Activated naive CD8-positive, alpha-beta T cell treated with anti-CD3 and anti-CD28 coated beads, Interleukin-2, amount 50 U/mL, for 16 hours (primary cell): ENCODE measurements around the gene HIVEP3.

Experiments
- DNase-seq: peaks from one replicate; pipeline ENCODE4 v3.0.0-alpha.2; 2020; ENCODE audit warnings: low read depth, low spot score

Gene HIVEP3

DNA sequence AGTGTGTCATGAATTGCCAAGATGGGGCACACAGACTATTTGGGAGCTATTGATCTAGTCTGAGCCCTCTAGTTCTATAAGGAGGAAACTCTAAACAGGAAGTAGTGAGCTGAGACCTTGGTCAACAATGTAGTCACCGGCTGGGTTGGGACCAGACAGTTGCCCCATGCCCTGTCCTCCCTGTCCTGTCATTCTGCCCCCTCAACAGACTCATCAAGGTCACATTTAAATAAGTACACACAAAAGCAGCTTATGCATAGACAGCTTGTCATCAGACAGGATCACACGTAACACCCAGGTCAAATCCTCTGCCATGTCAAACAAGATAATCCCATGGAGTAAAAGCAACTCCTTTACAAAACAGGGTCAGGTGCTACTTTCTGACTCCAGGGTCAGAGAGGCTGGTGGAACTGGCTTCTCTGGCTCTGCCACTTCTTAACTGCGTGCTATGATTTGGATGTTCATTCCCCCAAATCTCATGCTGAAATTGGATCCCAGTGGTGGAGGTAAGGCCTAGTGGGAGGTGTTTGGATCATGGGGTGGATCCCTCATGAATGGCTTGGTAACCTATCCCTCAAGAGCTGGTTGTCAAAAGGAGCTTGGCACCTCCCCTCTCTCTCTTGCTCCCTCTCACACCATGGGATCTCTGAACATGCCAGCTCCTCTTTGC, 128.9 kb downstream of the HIVEP3 start:
- DNase-seq: no peak

DNA sequence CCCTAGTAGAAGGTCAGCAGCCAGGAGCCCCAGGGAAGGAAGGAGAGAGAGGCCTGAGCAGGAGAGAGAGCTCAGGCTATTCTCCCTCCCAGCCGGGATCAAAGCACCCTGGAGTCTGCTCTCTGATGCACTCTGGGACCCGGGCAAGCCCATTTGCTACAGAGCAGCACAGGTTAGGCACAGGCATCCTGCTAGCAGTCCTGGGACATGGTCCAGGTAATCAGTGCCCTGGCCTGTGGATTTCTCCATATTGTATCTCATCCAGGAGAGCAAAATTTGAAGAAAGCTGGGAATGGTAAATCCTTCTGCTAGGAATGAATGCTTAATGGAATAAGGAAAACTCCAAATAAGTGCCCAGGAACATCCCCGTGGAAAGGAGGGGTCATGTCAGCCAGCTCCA, 130.3 kb downstream of the HIVEP3 start:
- DNase-seq: no peak

DNA sequence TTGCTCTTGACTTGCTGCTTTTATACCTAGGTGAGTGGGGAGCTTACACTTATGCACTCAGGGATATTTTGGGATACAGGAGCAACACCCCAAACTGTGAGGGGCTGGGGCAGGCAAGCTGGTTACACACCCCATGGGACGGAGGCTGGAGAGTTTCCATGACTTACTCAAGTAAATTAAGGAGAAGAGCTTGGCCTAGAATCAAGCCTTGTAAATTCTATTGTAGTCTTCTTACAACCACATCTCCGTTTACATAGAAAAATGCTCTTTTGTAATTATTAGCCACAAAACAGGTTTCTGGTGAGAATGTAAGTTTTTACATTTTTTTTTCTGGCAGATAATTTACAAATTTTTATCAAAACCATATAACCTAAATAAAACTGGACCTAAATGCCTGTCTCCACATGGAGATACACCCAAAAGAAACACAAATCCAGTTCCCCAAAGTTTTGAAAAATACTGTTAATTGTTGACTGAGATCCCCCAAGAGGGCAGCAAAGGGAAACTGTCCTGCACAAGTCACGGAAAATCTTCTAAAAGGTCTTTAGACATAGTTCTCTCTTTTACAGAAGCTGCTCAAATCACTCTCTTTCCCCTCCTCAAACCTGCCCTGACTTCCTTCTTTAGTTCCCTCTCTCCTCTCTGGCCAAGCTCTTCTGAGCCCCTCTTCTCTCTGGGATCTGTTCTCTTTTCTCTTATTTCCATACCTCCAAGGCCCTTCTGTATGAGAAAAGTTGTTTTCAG, 134.0 kb downstream of the HIVEP3 start:
- no peak for DNase-seq

DNA sequence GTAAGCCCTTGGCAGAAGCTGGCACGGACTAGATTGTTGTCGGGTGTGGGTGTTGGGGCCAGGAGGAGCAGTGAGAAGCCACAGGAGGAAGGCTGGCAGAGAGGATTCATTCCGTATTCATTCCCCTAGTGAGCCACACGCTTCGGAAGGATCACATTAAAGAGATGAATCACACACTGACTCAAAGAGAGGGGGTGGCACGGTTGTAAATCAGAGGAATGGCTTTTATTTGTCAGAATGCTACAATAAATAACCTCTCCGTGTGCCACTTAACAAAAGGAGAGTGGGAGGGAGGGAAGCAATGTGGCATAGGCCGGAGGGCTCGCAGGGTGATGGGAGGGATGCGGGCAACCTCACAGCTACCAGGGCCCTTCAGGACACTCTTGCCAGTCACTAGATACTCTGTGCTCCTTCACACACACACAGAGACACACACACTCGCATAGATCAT, 135.5 kb downstream of the HIVEP3 start:
- DNase-seq: no peak

DNA sequence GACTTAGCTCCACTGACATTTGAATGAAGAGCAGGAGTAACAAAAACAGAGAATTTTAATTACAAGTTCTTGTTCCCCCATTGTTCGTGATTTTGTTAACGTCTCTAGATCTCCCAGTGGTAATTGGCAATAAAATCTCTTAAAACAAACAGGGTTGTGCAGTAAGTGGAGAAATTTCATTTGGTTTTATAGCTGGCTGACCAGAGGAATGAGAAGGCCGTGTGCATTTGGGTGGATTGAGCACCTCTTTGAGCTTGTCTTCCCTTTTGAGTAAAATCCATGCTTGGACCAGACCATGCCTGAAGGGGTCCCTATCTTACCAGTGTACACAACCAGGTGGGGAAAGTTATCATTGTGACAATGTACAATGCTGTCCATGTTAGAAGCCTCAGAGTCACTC, 137.8 kb downstream of the HIVEP3 start:
- no peak for DNase-seq

DNA sequence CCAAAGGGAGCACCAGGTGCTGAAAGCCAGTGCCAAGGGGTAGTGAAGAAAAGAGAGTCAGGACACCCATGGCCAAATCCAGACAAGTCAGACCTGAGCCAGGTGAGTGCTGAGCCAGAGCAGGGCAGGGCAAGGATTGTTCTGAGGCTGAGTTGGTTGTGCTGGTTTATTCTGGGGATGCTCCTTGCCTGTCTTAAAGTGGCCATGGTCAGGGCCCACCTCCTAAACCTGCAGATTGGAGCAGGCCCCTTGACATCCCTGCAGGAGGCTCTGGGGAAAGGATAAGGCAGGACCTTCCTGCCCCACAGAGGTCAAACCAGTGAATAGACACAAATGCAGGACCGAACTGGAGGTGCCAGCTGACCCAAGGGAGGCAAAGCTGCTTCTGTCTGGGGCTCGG, 138.4 kb downstream of the HIVEP3 start:
- no peak for DNase-seq

DNA sequence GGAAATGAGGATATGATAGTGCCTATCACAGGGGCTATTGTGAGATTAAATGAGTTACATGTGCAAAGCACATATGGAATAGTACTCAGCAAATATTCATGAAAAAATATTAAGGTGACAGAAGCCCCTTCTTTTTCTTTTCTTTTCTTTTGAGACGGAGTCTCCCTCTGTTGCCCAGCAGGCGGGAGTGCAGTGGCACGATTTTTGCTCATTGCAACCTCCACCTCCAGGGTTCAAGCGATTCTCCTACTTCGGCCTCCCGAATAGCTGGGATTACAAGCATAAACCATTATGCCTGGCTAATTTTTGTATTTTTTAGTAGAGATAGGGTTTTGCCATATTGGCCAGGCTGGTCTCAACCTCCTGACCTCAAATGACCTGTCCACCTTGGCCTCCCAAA, 139.4 kb downstream of the HIVEP3 start:
- no peak for DNase-seq

DNA sequence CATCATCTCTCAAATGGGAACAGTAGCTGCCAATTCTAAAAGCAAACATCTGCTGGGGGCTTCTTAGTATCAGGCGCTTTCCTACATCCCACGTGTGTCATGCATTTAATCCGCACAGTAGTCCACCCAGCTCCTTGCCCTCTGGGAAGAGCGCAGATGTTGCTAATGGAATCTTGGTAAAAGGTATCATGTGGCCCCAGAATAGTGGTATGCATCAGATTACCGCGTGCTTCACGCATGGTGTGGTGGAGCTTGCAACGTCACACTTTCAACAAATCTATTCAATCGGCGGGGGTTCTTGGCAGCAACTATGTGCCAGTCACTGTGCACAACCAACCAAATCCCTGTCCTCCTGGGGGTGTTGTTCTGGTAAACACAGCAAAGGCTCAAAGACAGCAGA, 141.0 kb downstream of the HIVEP3 start:
- no peak for DNase-seq

DNA sequence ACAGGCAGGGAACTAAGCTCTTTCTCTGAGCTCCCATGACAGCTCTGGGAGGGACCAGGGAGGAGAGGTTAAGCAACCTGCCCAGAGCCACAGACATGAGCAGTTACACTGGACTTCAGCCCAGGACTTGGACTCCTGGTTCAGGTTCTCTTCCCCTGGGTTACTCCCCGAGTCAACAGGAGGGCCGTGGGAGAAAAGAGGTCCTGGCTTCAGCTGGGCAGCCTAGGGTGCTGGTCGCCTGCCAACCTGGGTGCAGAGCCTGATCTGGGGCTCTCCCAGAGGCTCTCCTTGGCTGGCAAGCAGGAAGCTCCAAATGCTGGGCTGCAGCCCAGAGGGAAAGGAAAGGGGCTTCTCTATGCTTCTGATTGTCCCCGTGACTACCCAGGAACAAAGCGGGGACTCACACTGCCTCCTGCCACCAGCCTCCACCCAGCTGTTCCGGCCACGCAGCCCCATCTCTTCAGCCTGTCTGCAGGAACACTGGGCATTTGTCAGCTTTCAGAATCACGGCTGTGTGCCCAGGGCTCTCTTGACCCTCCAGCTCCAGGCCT, 141.8 kb downstream of the HIVEP3 start:
- no peak for DNase-seq

DNA sequence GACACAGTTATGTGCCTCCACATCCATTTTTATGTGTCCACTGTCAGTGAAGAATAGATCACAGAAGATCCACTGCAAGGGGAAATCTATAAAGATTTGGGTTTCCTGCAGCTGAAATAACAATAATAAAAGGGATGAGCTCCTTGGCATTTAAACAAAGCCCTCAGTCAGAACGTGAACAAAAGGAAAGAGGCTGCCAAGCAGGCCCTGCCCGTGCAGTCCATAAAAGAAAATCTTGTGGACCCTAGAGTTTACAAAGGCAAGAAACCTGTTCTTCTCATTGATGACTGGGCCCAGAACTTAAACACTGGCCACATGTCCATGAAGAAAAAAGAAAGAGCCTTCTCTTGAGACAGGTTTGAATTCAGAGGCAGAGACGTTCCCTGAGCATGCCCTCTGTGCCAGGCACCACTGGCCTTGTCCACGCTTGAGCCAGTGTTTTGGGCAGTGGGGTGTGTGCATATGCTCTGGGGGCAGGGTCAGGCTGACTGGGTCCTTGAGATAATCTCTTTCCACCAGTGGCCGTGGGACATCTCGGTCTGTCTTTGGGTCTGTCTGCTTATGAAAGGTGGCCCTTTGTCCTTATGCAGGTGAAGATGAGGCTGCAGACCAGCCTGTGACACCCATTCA, 142.7 kb downstream of the HIVEP3 start:
- no peak for DNase-seq

DNA sequence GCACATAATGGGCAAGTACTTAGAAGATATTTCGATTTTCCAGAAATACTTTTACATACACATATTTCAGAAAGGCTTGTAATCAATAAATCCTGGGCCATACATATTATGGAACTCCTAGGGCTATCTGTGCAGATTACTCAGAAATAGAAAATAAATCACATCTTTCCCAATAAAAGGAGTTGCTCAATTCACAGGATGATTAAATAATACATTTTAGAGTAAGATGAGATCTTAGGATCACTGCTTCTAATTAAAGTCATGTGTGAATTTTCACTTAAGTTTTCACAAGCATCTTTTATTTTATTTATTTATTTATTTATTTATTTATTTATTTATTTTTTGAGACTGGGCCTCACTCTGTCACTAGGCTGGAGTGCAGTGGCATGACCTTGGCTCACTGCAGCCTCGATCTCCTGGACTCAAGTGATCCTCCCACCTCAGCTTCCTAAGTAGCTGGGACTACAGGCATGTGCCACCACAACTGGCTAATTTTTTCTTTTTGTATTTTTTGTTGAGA, 144.2 kb downstream of the HIVEP3 start:
- no peak for DNase-seq

DNA sequence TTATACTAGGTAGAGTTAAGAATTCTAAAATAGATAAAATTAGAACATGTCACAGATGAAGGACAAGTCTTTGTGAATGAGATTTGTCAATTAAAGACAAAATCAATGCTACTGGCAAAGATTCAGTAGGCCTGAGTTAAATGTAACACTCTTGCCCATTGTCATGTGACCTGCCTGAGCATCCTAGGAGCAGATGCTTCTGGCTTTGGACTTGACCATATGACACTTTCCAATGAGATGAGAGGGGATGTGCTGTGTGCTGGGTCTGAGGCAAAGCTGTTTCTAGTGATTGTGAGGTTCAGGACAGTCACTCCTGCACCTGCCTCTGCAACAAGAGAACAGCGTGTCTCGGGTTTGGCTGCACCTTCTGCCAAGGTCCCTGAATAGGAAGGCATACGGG, 144.9 kb downstream of the HIVEP3 start:
- no peak for DNase-seq

DNA sequence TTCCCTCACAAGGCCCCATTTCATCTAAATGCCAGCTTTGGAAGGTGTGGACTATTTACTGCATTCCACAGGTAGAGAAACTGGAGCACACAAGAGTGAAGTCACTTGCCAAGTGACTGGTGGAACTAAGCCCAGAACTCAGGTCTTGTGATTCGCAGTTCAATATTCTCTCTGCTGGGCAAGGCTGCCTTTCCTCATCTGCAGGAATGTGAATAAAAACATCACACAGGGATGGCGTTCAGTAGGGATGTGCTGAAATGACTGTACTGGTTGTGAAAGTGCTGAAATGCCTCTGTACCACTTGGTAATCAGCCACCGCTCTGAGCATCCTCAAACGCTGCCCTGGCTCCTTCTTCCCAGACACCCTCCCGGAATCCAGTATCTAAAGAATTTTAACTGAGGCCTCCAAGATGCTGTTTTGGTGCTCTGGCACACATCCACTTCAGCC, 145.6 kb downstream of the HIVEP3 start:
- DNase-seq: no peak

DNA sequence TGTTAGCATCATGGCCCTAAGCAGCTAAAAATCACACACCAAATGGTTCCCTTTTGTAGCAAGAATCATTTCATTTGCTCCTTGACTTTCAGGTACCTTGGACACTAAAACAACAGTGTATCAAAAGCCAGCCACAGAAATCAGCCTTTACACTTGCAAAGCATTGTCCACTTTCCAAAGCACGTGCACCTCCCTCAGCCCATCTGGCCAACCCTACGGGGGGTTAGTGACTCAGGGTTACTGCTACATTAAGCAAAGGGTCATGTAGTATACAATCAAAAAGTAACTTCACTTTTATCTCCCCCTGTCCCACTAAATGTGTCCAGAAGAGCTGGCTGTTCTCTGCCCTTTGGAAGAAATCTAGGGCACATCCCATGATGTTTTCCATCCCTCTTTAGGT, 149.7 kb downstream of the HIVEP3 start:
- DNase-seq: no peak

DNA sequence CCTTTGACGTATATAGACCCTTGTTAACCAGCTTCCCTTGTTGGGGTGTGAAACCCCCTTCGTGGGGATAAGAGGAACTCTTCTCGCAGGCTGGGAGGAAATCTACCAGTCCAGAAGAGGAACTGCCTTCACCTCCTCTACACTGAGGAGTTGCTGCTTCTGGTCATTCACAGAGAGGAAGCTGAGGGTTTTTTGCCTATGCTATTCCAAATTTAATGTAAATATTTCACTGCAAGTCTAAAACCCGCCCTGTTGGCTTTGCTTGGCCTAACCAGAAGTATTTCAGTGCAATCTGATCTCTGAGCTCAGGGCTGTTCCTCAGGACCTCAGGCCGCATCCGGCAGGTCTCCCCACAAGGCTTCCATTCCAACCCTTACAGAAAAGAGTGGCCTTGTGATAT, 150.1 kb downstream of the HIVEP3 start:
- no peak for DNase-seq

DNA sequence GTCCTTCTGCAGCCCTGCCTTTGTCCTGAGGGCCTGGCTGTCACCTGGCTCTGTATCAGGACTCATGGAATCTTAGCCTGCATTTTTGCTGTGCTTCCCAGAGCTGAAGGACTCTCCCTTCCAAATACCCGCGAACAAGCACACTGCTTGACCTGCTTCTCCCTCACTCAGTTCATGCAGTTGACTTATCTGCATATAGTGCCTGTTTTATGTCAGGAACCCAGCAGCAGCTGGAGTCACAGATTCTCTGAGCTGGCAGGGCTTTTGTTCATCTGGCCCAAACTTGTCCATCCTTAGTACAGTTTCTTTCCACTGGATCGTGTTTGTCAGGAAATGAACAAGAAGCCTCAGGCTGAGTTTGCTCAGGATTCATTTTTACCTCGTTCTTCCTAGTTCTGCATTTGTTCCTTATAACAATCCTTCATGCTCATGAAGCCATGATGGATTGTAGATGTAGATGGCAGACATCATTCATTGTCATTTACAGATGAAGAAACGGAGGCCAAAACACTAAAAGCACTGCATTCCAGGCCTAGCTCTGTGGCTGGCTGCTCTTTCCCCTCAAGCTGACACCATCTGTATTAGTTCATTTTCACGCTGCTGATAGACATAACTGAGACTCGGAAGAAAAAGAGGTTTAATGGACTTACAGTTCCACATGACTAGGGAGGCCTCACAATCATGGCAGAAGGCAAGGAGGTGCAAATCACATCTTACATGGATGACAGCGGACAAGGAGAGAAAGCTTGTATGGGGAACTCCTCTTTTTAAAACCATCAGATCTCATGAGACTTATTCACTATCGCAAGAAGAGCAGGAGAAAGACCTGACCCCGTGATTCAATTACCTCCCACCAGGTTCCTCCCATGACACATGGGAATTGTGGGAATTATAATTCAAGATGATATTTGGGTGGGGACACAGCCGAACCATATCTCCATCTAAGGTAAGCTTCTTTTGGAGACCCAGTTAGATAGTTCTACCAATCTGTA, 150.9 kb downstream of the HIVEP3 start:
- DNase-seq: no peak

DNA sequence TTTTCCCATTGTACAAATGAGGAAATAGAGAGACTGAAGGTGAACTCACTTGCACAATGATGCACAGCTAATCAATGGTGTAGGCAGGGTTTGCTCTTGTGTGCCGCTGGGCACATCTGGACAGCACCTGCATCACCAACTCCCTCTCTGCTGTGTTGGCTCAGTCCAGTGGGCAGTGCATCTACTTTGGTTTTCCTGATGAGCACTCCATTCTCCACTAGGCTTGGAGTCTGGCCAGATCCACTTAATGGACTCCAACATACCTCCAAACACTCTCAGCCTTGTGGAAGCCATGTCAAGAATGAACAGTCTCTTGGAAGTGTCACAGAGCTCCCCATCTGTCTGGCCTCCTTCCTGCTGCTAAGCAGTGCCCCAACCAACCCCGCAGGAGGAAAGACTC, 152.2 kb downstream of the HIVEP3 start:
- no peak for DNase-seq

DNA sequence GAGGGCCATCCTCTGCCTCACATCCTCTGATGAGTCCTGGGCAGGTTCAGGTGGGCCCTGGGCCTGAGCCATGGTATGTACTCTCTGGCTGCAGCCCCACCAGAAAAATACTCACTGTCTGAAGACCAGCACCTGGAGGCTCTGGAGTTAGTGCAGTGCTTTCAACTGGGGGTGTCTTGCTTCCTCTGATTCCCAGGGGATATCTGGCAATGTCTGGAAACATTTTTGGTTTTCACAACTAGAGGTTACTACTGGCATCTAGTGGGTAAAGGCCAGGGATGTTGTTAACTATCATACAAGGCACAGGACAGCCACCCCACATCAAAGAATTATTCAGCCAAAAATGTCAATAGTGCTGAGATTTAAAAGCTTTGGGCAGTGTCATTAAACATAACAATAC, 152.7 kb downstream of the HIVEP3 start:
- no peak for DNase-seq

DNA sequence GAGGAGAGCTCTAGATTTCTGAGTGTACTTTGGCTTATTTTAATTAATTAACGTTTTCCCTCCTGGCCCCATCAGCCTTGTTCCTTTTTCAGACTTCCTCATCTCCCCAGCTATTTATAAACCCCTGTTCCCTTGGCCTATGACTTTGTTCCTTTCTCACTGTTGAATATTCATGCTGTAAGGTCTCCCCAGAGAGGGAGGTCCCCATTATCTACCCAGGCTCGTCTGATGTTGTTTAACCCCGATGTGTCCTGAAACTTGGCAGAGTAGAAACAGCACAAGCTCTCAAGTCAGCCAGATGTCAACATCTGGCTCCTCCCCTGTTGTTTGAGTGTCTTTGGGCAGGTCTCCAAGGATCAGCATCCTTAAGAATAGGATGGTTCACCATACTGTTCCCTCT, 153.6 kb downstream of the HIVEP3 start:
- no peak for DNase-seq

DNA sequence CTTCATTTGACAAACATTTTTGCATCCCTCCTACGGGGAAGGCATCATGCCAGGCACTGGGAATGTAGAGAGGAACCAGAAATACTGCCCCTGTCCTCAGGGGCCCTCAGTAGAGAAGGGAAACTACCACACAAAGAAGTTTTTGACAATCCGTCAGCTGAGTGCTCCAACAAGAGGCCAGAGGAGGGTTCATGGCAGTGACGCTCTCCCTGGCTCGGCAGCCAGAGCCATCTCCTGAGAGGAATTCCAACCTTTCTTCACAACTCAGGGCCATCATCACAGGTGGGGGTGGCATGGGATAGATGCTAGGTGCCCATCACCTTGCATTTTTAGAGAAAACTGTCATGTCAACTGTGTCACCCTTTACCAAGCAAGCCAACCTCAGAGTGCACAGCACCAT, 154.1 kb downstream of the HIVEP3 start:
- no peak for DNase-seq

DNA sequence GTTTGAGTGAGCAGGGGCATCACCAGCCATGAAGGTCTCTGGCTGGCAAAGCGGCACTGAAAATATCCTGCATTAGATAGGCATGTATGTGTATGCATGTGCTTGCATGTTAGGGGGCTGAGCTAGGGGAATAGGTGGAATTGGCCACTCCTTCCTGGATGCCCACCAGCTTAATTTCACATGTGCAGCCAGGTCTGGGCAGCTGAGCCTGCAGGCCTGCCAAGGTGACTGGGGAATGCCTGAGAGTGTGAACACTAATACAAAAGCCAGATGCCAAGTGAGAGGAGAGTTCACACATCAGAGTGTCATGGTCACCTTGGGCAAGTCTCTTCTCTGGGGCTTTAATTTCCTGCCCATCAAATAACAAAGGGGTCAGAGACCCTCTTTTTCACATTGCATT, 155.9 kb downstream of the HIVEP3 start:
- DNase-seq: no peak
